GM19193 (cell line): ENCODE data around the gene FAM89B.

Experiments
- POLR2A ChIP-seq: IDR thresholded peaks from 4 replicates; pipeline ENCODE4 v1.6.1; 2011; ENCODE audit not compliant: insufficient read depth, insufficient read length; ENCODE audit errors: extremely low read depth

Gene FAM89B

DNA sequence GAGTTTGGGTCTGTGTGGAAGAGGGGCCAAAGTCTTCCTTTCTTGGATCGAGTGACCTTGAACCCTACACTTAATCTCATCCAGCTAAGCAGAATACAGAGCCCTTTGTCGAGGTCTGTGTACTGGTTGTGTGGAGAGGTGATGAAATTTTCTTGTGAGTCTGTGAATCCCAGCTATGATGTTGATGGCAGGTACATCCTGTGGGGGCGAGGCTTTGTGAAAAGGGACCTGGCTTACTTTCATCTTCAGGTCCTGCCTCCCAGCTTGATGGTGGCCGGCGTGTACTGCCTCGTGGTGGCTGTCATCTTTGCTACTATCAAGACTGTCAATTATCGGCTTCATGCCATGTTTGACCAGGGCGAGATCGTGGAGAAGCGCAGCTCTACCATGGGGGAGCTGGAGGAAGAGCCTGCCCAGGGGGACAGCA is 44.2 kb downstream of the FAM89B start:
- TF ChIP-seq POLR2A, result no peak

GRCh38 chr11:65617136-65617850 is 45.0 kb downstream of the FAM89B start:
- TF ChIP-seq POLR2A, result no peak

GRCh38 chr11:65617990-65618751 is 45.8 kb downstream of the FAM89B start:
- no peak for TF ChIP-seq POLR2A

- no peak for TF ChIP-seq POLR2A
Observed at GRCh38 chr11:65618763-65619162, 46.4 kb downstream of the FAM89B start.

GRCh38 chr11:65619281-65619928 is 47.1 kb downstream of the FAM89B start:
- TF ChIP-seq POLR2A, result peak; percentile 2

- TF ChIP-seq POLR2A, result no peak
Observed at GRCh38 chr11:65620666-65621065, 48.3 kb downstream of the FAM89B start.

GRCh38 chr11:65621460-65621859 is 49.1 kb downstream of the FAM89B start:
- no peak for TF ChIP-seq POLR2A

DNA sequence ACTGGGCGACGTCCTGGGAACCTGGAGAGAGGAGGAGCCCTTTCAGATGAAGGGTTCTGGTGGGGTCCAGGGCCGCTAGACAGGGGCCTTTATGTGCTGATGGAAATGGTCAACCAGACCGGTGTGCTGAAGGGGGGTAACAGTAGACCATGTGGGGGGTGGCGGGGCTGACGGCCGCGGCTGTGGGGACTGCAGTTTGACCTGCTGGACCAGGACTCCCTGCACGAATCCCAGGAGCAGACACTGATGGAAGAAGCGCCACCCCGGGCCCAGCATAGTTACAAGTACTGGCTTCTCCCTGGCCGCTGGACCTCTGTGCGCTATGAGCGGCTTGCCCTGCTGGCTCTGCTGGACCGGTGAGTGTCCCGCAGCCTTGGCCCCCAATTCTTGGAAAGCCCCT is 49.7 kb downstream of the FAM89B start:
- TF ChIP-seq POLR2A, result no peak

GRCh38 chr11:65623177-65623576 is 50.8 kb downstream of the FAM89B start:
- no peak for TF ChIP-seq POLR2A
